Measurements from ENCODE around the gene NTF4.

The NTF4 gene

GRCh38 chr19:49109051-49109450, 44.4 kb upstream of the NTF4 start:
- in situ Hi-C loops (cut with MboI; ENCODE audit: low pct_unique_long_range_greater_than_20kb, low sequenced_read_pairs, unreplicated experiment), result no loop called here
- DNase-seq (ENCODE audit: low spot score), result no peak
- no peak for TF ChIP-seq CTCF (IDR thresholded peaks at IDR 0.05; ENCODE audit: extremely low read depth, insufficient read depth, missing control alignments)

GRCh38 chr19:49107625-49108459, 43.2 kb upstream of the NTF4 start:
- TF ChIP-seq CTCF (IDR thresholded peaks at IDR 0.05; ENCODE audit: extremely low read depth, insufficient read depth, missing control alignments), result no peak
- no peak for DNase-seq (ENCODE audit: low spot score)
- in situ Hi-C loops (cut with MboI; ENCODE audit: low pct_unique_long_range_greater_than_20kb, low sequenced_read_pairs, unreplicated experiment), result no loop called here

GRCh38 chr19:49106648-49107135, 42.1 kb upstream of the NTF4 start:
- DNase-seq (ENCODE audit: low spot score), result no peak
- in situ Hi-C loops (cut with MboI; ENCODE audit: low pct_unique_long_range_greater_than_20kb, low sequenced_read_pairs, unreplicated experiment), result no loop called here
- peak; percentile 88 for TF ChIP-seq CTCF (IDR thresholded peaks at IDR 0.05; ENCODE audit: extremely low read depth, insufficient read depth, missing control alignments)

GRCh38 chr19:49104229-49104864, 39.7 kb upstream of the NTF4 start:
- TF ChIP-seq CTCF (IDR thresholded peaks at IDR 0.05; ENCODE audit: extremely low read depth, insufficient read depth, missing control alignments), result no peak
- DNase-seq (ENCODE audit: low spot score), result no peak
- in situ Hi-C loops (cut with MboI; ENCODE audit: low pct_unique_long_range_greater_than_20kb, low sequenced_read_pairs, unreplicated experiment), result no loop called here

GRCh38 chr19:49103331-49104085, 38.9 kb upstream of the NTF4 start:
- TF ChIP-seq CTCF (IDR thresholded peaks at IDR 0.05; ENCODE audit: extremely low read depth, insufficient read depth, missing control alignments), result no peak
- DNase-seq (ENCODE audit: low spot score), result no peak
- in situ Hi-C loops (cut with MboI; ENCODE audit: low pct_unique_long_range_greater_than_20kb, low sequenced_read_pairs, unreplicated experiment), result no loop called here

GRCh38 chr19:49102303-49102702, 37.7 kb upstream of the NTF4 start:
- no peak for DNase-seq (ENCODE audit: low spot score)
- TF ChIP-seq CTCF (IDR thresholded peaks at IDR 0.05; ENCODE audit: extremely low read depth, insufficient read depth, missing control alignments), result no peak
- in situ Hi-C loops (cut with MboI; ENCODE audit: low pct_unique_long_range_greater_than_20kb, low sequenced_read_pairs, unreplicated experiment), result no loop called here
